Measurements from ENCODE around the gene AOC2.

Gene AOC2

DNA sequence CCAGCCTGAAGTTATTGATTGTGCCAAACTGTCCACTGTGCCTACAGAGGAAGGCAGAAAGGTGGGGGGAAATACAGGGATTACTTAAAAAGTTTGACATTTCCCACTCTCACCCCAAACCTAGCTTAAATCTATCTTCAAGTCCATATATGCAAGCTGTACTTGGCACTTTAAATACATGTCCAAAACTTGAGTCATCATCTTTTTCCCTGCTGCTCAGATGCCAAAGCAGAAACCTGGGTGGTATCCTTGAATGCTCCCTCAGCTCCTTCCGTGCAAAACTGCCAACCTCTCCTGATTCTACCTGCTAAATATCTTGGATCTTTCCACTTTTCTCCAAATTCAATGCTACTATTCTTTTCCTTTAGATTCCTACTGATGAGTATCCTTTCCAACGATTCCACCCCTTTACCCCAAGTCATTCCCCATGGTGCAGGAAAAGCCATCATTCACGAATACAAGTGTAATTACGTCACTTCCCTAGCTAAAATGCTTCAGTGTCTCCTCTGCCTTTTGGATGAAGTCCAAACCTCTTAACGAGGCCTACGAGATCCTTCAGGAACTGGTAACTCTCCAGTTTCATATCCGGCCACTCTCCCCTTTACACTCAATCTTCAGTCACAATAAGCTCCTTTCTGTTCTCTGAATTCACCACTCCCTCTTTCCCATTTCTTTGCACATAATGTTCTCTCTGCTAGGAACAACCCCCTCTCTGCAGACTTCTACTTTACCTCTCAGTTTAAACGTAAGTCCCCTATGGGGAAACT is 29.6 kb upstream of the AOC2 start:
- TF ChIP-seq CTCF (IDR thresholded peaks at IDR 0.05; ENCODE audit: control insufficient read depth, insufficient read depth, low read depth, low read length, missing control alignments): no peak
- DNase-seq (ENCODE audit: low read depth): peak; percentile 46
- H3K4me3 ChIP-seq (ENCODE audit: control insufficient read depth, low read depth, low read length): no peak overlapping the region

GRCh38 chr17:42817866-42818265 is 26.5 kb upstream of the AOC2 start:
- no peak for DNase-seq (ENCODE audit: low read depth)
- H3K4me3 ChIP-seq (ENCODE audit: control insufficient read depth, low read depth, low read length): no peak overlapping the region
- no peak for TF ChIP-seq CTCF (IDR thresholded peaks at IDR 0.05; ENCODE audit: control insufficient read depth, insufficient read depth, low read depth, low read length, missing control alignments)

DNA sequence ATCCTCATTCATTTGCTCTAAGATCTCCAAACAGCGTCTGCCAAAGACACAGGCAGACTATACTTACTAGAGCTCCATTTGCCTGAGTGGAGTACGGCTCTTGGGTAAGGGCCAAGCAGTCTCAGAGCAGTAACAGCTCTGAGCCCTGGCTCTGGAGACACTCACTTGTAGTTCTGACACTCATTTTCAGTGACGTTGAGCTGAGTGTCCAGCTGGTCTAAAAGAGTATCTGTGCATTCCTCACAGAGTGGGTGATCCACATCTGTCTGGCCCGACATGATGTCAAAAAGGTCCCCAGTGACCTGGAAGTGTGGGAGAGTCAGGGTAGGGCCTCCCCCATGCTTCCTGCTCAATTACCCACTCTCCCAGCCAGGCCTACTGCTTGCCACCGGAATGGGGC is 26.0 kb upstream of the AOC2 start:
- DNase-seq (ENCODE audit: low read depth): no peak
- H3K4me3 ChIP-seq (ENCODE audit: control insufficient read depth, low read depth, low read length): no peak overlapping the region
- no peak for TF ChIP-seq CTCF (IDR thresholded peaks at IDR 0.05; ENCODE audit: control insufficient read depth, insufficient read depth, low read depth, low read length, missing control alignments)

DNA sequence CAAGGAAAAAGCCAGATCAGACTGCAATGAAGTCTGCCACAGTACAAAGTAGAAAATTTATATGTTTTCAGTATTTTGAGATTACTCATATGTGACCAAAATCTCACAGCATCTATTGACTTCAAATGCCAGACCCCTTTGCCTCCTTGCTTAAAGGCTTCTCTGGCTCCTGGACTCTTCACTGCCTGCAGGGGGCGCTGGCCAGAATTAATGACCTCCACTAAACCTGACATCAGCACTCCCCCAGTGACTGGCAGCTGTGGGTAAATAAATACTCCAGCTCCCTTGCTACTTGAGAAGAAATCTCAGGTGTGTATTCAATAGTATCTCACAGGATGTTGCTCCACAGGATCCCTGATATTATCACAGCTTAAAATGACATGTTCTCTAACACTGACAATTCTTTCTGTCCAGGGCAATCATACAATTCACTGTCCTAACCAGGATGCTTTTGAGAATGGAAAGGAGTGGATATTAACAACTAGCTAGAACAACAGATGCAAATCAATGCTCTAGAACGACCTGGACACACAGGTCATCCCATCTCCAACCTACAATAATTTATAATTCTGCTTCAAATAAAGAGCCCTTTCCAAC is 24.3 kb upstream of the AOC2 start:
- peak; percentile 77 for TF ChIP-seq CTCF (IDR thresholded peaks at IDR 0.05; ENCODE audit: control insufficient read depth, insufficient read depth, low read depth, low read length, missing control alignments)
- no peak overlapping the region for H3K4me3 ChIP-seq (ENCODE audit: control insufficient read depth, low read depth, low read length)
- no peak for DNase-seq (ENCODE audit: low read depth)

- no peak overlapping the region for H3K4me3 ChIP-seq (ENCODE audit: control insufficient read depth, low read depth, low read length)
- TF ChIP-seq CTCF (IDR thresholded peaks at IDR 0.05; ENCODE audit: control insufficient read depth, insufficient read depth, low read depth, low read length, missing control alignments): no peak
- no peak for DNase-seq (ENCODE audit: low read depth)
Measured at GRCh38 chr17:42821176-42821575, 23.2 kb upstream of the AOC2 start.

- TF ChIP-seq CTCF (IDR thresholded peaks at IDR 0.05; ENCODE audit: control insufficient read depth, insufficient read depth, low read depth, low read length, missing control alignments): no peak
- DNase-seq (ENCODE audit: low read depth): no peak
- H3K4me3 ChIP-seq (ENCODE audit: control insufficient read depth, low read depth, low read length): no peak overlapping the region
Measured at GRCh38 chr17:42827472-42827871, 16.9 kb upstream of the AOC2 start.
